Common myeloid progenitor, CD34-positive (primary cell): ENCODE data around the gene PPIG.
"Not testable (repeated sequence)": the region's sequence is repeated elsewhere in the genome, so short reads cannot be mapped to it uniquely, and the experiment has no call there.

ENCODE experiments used
- CTCF ChIA-PET: fragments of 350-600 bp; sonication (Branson Sonifier 250); formaldehyde crosslinking; loops from one replicate; lab custom pipeline; 2021; ENCODE audit warnings: antibody characterized with exemption; lab: Charles Lee
- POLR2A ChIA-PET: fragments of 350-600 bp; sonication (Branson Sonifier 250); formaldehyde crosslinking; loops from one replicate; lab custom pipeline; 2021; ENCODE audit warnings: antibody characterized with exemption; lab: Charles Lee
- DNase-seq, 3 donors: peaks; one replicate each; pipeline versions ENCODE4 v3.0.0 to v3.0.0-alpha.2; 2013
- H3K27ac ChIP-seq, 2 experiments: 1 replicate in 1 of 2; 2 replicates in 1 of 2; pipeline ENCODE4 v1.7.0; 2013; ENCODE audit warnings: inconsistent platforms in 2 of 2, low read length in 2 of 2, mild to moderate bottlenecking in 2 of 2, low read depth in 1 of 2, moderate library complexity in 1 of 2; ENCODE audit not compliant: severe bottlenecking in 2 of 2, insufficient read depth in 1 of 2, poor library complexity in 1 of 2
- H3K27me3 ChIP-seq, 5 experiments: replicated peaks in 2 of 5; 1 replicate in 3 of 5; 2 replicates in 2 of 5; pipeline versions ENCODE4 v1.6.1 to v1.7.0; 2013; ENCODE audit warnings: low read length in 4 of 5, mild to moderate bottlenecking in 2 of 5, moderate library complexity in 2 of 5, inconsistent platforms in 1 of 5; ENCODE audit not compliant: insufficient read depth in 5 of 5, control insufficient read depth in 4 of 5
- H3K36me3 ChIP-seq, 4 experiments: 1 replicate in 2 of 4; 2 replicates in 2 of 4; pipeline versions ENCODE4 v1.6.1 to v1.7.0; 2013; ENCODE audit warnings: low read length in 3 of 4, control low read depth in 1 of 4, mild to moderate bottlenecking in 1 of 4; ENCODE audit not compliant: control insufficient read depth in 4 of 4, insufficient read depth in 4 of 4
- H3K4me1 ChIP-seq, 4 experiments: 1 replicate in 3 of 4; 2 replicates in 1 of 4; pipeline versions ENCODE4 v1.6.1 to v1.7.1; 2013; ENCODE audit warnings: low read length in 3 of 4, mild to moderate bottlenecking in 3 of 4, control low read depth in 1 of 4, inconsistent platforms in 1 of 4, moderate library complexity in 1 of 4; ENCODE audit not compliant: control insufficient read depth in 4 of 4, insufficient read depth in 4 of 4; ENCODE audit errors: control extremely low read depth in 1 of 4
- H3K4me3 ChIP-seq, 7 experiments: 1 replicate in 4 of 7; 2 replicates in 3 of 7; pipeline versions ENCODE4 v1.5.1 to v1.7.0; 2013; ENCODE audit warnings: mild to moderate bottlenecking in 7 of 7, low read length in 6 of 7, moderate library complexity in 6 of 7, inconsistent platforms in 2 of 7, low read depth in 2 of 7, control low read depth in 1 of 7; ENCODE audit not compliant: insufficient read depth in 4 of 7, control insufficient read depth in 1 of 7; ENCODE audit errors: extremely low read depth in 1 of 7
- H3K9me3 ChIP-seq, 5 experiments: 1 replicate in 4 of 5; 2 replicates in 1 of 5; pipeline versions ENCODE4 v1.6.1 to v1.7.1; 2013; ENCODE audit warnings: low read length in 4 of 5, mild to moderate bottlenecking in 2 of 5, inconsistent platforms in 1 of 5, low read depth in 1 of 5, moderate library complexity in 1 of 5; ENCODE audit not compliant: control insufficient read depth in 4 of 5, insufficient read depth in 2 of 5; ENCODE audit errors: control extremely low read depth in 1 of 5
- WGBS: methylation state at CpG from one replicate; pipeline ENCODE4 v1.1.5; 2013; ENCODE audit not compliant: insufficient coverage; 5-methylcytosine and 5-hydroxymethylcytosine counted together

PPIG gene

DNA sequence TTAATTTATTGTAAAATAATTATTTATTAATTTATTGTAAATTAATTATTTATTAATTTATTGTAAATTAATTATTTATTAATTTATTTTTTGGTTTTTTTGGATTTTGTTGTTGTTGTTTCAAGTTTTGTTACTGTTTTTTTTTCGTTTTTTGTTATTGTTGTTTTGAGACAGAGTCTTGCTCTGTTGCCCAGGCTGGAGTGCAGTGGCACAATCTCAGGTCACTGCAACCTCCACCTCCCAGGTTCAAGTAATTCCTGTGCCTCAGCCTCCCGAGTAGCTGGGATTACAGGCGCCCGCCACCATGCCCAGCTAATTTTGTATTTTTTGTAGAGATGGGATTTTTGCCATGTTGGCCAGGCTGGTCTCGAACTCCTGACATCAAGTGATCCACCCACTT lies 22.1 kb upstream of the PPIG start:
- POLR2A ChIA-PET, H3K9me3 ChIP-seq, H3K27me3 ChIP-seq, H3K27ac ChIP-seq, H3K4me3 ChIP-seq, DNase-seq, H3K4me1 ChIP-seq: not testable (repeated sequence)
- H3K36me3 ChIP-seq, result peaks cover 8 to 30% (median 16%) of the 10 kb centered on the region in 4 experiments
- CTCF ChIA-PET, result interaction anchor here (1.3 kb wide), 1 partner anchor 10 kb away, joined by 8 read pairs; no protein-coding TSS in a partner anchor
- WGBS, result no CpG with 5 or more reads among the region's 5 CpGs

GRCh38 chr2:169562519-169562918 lies 21.6 kb upstream of the PPIG start:
- H3K27ac ChIP-seq, result no peak overlapping the region
- ChIA-PET POLR2A (no interaction called here), CTCF (interaction anchor here (0.7 to 1.3 kb wide), 2 partner anchors 9 to 261 kb away, joined by 3 to 8 read pairs; no protein-coding TSS in a partner anchor)
- no peaks in the 10 kb centered on the region for H3K27me3 ChIP-seq
- WGBS, result 83% methylated on average over 1 of the region's 2 CpGs
- H3K4me1 ChIP-seq, result no peaks in the 10 kb centered on the region
- H3K36me3 ChIP-seq, result peaks cover 8 to 31% (median 16%) of the 10 kb centered on the region in 4 experiments
- H3K9me3 ChIP-seq, result peaks cover 0 to 3% (median 0%) of the 10 kb centered on the region in 5 experiments
- no peak overlapping the region for H3K4me3 ChIP-seq
- no peak for DNase-seq

DNA sequence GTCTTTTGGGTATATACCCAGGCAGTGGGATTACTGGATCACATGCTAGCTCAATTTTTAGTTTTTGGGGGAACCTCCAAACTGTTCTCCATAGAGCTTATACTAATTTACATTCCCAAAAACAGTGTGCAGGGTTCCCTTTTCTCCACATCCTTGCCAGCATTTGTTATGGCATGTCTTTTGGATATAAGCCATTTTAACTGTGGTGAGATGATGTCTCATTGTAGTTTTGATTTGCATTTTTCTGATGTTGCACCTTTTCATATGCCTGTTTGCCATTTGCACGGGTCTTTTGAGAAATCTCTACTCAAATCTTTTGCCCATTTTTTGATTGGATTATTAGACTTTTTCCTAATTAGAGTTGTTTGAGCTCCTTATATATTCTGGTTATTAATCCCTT lies 18.5 kb upstream of the PPIG start:
- ChIA-PET CTCF (interaction anchor here (1.1 kb wide), 1 partner anchor 14 kb away, joined by 4 read pairs; no protein-coding TSS in a partner anchor), POLR2A (no interaction called here)
- no CpG with 5 or more reads among the region's 1 CpG for WGBS
- Histone ChIP-seq H3K36me3 (peaks cover 6 to 31% (median 6%) of the 10 kb centered on the region in 4 experiments), H3K4me1 (no peaks in the 10 kb centered on the region), H3K27me3 (no peaks in the 10 kb centered on the region), H3K4me3 (no peak overlapping the region), H3K27ac (no peak overlapping the region), H3K9me3 (peaks cover 0 to 3% (median 0%) of the 10 kb centered on the region in 5 experiments)
- DNase-seq, result no peak

DNA sequence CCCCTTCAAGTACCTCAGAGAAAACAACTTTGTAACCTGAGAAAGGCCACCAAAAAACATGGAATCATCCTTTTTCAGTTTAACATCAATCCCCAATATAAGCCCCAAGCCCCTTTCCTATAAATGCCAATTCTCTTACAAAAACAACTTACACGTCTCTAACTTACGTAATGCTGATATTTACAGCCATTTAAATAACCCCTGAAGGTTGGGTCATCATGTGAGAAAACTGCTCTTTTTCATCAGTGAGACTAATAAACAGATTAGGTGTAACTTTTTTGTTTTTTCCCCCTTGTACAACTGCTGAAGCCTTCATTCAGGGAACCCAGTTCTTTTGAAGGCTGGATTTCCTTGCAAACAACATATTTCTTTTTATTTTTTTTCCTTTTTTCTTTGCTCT lies 14.2 kb upstream of the PPIG start:
- WGBS, result no CpG with 5 or more reads among the region's 2 CpGs
- CTCF ChIA-PET, result no interaction called here
- H3K4me3 ChIP-seq, result no peak overlapping the region

DNA sequence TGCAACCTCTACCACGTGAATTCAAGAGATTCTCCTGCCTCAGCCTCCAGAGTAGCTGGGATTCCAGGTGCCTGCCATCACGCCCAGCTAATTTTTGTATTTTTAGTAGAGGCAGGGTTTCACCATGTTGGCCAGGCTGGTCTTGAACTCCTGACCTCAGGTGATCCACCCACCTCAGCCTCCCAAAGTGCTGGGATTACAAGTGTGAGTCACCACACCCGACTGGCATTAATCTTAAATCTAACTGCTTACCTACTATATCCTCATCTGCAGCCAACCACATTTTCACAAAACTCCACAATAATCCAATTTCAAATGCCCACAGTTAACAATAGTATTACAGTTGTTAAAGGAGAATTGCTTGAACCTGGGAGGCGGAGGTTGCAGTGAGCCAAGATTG lies 13.4 kb upstream of the PPIG start:
- Histone ChIP-seq H3K36me3 (peaks cover 0 to 22% (median 2%) of the 10 kb centered on the region in 4 experiments), H3K4me1 (peaks cover 5 to 12% (median 9%) of the 10 kb centered on the region in 4 experiments)
- H3K4me3 ChIP-seq, POLR2A ChIA-PET, H3K27ac ChIP-seq, H3K9me3 ChIP-seq, H3K27me3 ChIP-seq, DNase-seq: not testable (repeated sequence)
- CTCF ChIA-PET, result interaction anchor here (2.1 kb wide), 1 partner anchor 8 kb away, joined by 8 read pairs; no protein-coding TSS in a partner anchor
- WGBS, result 100% methylated on average over 3 of the region's 4 CpGs

More for the DNA sequence above, 14.2 kb upstream of the PPIG start:
- H3K36me3 ChIP-seq, result peaks cover 0 to 25% (median 3%) of the 10 kb centered on the region in 4 experiments
- H3K9me3 ChIP-seq, result no peaks in the 10 kb centered on the region
- DNase-seq, result no peak
- no peak overlapping the region for H3K27ac ChIP-seq
- POLR2A ChIA-PET, result no interaction called here
- H3K4me1 ChIP-seq, result peaks cover 5 to 12% (median 9%) of the 10 kb centered on the region in 4 experiments
- H3K27me3 ChIP-seq, result no peaks in the 10 kb centered on the region

DNA sequence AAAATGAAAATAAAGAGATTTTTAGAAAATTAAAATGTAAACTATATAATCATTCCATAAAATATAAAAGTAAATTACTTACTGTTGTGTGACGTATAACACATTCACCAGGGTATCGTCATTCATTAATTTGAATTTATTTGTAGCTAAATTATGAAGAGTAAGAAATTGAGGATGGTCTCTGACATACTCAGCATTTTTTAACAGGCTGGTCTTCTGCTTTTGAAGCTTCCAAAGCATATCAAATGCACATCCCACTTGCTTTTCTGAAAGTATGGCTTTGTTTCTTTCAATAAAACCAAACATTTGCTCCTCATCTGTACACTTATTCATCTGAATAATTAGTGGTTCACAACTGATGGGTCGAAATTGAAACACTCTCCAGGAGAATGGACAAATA lies 12.6 kb upstream of the PPIG start:
- H3K27me3 ChIP-seq, result no peaks in the 10 kb centered on the region
- no peaks in the 10 kb centered on the region for H3K9me3 ChIP-seq
- peaks cover 0 to 22% (median under 1%) of the 10 kb centered on the region in 4 experiments for H3K36me3 ChIP-seq
- H3K4me1 ChIP-seq, result peaks cover 5 to 12% (median 9%) of the 10 kb centered on the region in 4 experiments
- H3K4me3 ChIP-seq, result no peak overlapping the region
- 80% methylated on average over 1 of the region's 3 CpGs for WGBS
- DNase-seq, result no peak
- H3K27ac ChIP-seq, result no peak overlapping the region
- ChIA-PET CTCF (interaction anchor here (2.1 kb wide), 1 partner anchor 9 kb away, joined by 8 read pairs; no protein-coding TSS in a partner anchor), POLR2A (no interaction called here)

DNA sequence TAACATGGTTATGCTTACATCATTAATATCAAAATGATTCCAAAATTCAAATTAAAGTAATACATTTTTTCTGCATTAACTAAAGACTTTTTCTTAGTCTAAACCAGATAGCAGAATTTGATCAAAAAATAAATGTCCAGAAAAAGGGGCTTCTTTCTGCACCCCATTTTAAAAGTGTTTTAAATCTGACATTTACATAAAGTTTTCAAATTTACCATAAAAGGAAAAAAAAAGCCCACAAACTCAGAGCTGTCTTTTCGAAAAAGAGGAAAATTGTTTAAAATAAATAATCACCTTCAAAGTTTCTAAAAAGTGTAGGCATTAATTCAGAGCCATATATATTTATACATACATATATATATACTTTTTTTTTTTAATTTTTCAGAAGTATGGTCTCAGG lies 12.0 kb upstream of the PPIG start:
- CTCF ChIA-PET, result interaction anchor here (2.1 to 2.4 kb wide), 2 partner anchors 9 to 10 kb away, joined by 8 to 12 read pairs; no protein-coding TSS in a partner anchor
- peak overlapping the region in 1 of 7 experiments; percentile 94 for H3K4me3 ChIP-seq
- H3K27me3 ChIP-seq, result no peaks in the 10 kb centered on the region
- POLR2A ChIA-PET, result interaction anchor here (0.6 kb wide), 1 partner anchor 66 kb away, joined by 4 read pairs; no protein-coding TSS in a partner anchor
- peak overlapping the region in 1 of 2 experiments; percentile 88 for H3K27ac ChIP-seq
- no peak for DNase-seq
- peaks cover 0 to 22% (median under 1%) of the 10 kb centered on the region in 4 experiments for H3K36me3 ChIP-seq
- H3K4me1 ChIP-seq, result peaks cover 5 to 12% (median 9%) of the 10 kb centered on the region in 4 experiments
- H3K9me3 ChIP-seq, result no peaks in the 10 kb centered on the region
- no CpG with 5 or more reads among the region's 1 CpG for WGBS
